B cell (primary cell): ENCODE data around the gene HOXA2. TPM values are rescaled to one million over a fixed set of nuclear protein-coding genes. Genes with fewer than 3 reads are reported as not detected.

ENCODE experiments used
- ATAC-seq: fragments of 200-7000 bp; cut with Tn5 transposase; one replicate; pipeline ENCODE4 v1.10.0; 2021; ENCODE audit warnings: low read depth, mild to moderate bottlenecking, moderate number of reproducible peaks, moderate library complexity
- CTCF ChIA-PET: fragments of 350-600 bp; sonication (Branson Sonifier 250); formaldehyde crosslinking; loops from one replicate; lab custom pipeline; 2021; ENCODE audit warnings: antibody characterized with exemption, inconsistent platforms; lab: Charles Lee
- POLR2A ChIA-PET: fragments of 350-600 bp; sonication (Branson Sonifier 250); formaldehyde crosslinking; loops from one replicate; lab custom pipeline; 2021; ENCODE audit warnings: antibody characterized with exemption; lab: Charles Lee
- DNase-seq: peaks from one replicate; pipeline ENCODE4 v3.0.0; 2013
- H2AFZ ChIP-seq: 2 replicates; pipeline ENCODE4 v1.6.1; 2012; ENCODE audit warnings: mild to moderate bottlenecking, low read depth, low read length; ENCODE audit not compliant: insufficient read depth, poor library complexity, severe bottlenecking
- H3K27ac ChIP-seq, 2 donors: 1 replicate in 1 of 2; 2 replicates in 1 of 2; pipeline ENCODE4 v1.5.1; 2012 to 2013; ENCODE audit warnings: low read length in 2 of 2, mild to moderate bottlenecking in 2 of 2, moderate library complexity in 1 of 2
- H3K27me3 ChIP-seq, 4 experiments: fragments of 200-600 bp in 1 of 4; sonication (generic) in 1 of 4; replicated peaks in 1 of 4; 1 replicate in 2 of 4; 2 replicates in 2 of 4; pipeline versions ENCODE4 v1.6.1 to v1.7.0; 2013 to 2016; ENCODE audit warnings: low read length in 3 of 4, mild to moderate bottlenecking in 2 of 4, mixed read lengths in 1 of 4, moderate library complexity in 1 of 4; ENCODE audit not compliant: insufficient read depth in 4 of 4, control insufficient read depth in 3 of 4; ENCODE audit errors: control extremely low read depth in 1 of 4
- H3K36me3 ChIP-seq, 2 experiments: replicated peaks in 1 of 2; 1 replicate in 1 of 2; 2 replicates in 1 of 2; pipeline versions ENCODE4 v1.6.1 to v1.7.1; 2013; ENCODE audit warnings: low read length in 1 of 2; ENCODE audit not compliant: insufficient read depth in 2 of 2, control insufficient read depth in 1 of 2; ENCODE audit errors: control extremely low read depth in 1 of 2, extremely low read depth in 1 of 2
- H3K4me1 ChIP-seq, 2 donors: fragments of 200-600 bp in 1 of 2; sonication (generic) in 1 of 2; 1 replicate in 1 of 2; 2 replicates in 1 of 2; pipeline versions ENCODE4 v1.5.1 to v1.6.1; 2013 to 2017; ENCODE audit warnings: low read length in 2 of 2; ENCODE audit not compliant: control insufficient read depth in 2 of 2, insufficient read depth in 2 of 2
- H3K4me2 ChIP-seq: replicated peaks from 2 replicates; pipeline ENCODE3; 2012; ENCODE audit warnings: mild to moderate bottlenecking, low read depth, low read length; ENCODE audit not compliant: poor library complexity, severe bottlenecking
- H3K4me3 ChIP-seq, 5 experiments: fragments of 200-600 bp in 1 of 5; sonication (generic) in 1 of 5; 1 replicate in 3 of 5; 2 replicates in 2 of 5; pipeline versions ENCODE4 v1.5.1 to v1.7.0; 2011 to 2016; ENCODE audit warnings: low read length in 4 of 5, mild to moderate bottlenecking in 4 of 5, low read depth in 2 of 5, control low read depth in 1 of 5, moderate library complexity in 1 of 5; ENCODE audit not compliant: insufficient read depth in 1 of 5; ENCODE audit errors: control extremely low read depth in 1 of 5, extremely low read depth in 1 of 5
- H3K79me2 ChIP-seq: fragments of 200-600 bp; sonication (generic); one replicate; pipeline ENCODE4 v1.6.0; 2016; ENCODE audit warnings: low read length; ENCODE audit not compliant: control insufficient read depth, insufficient read depth
- H3K9ac ChIP-seq: fragments of 200-600 bp; sonication (generic); 2 replicates; pipeline ENCODE4 v1.6.1; 2017; ENCODE audit warnings: mild to moderate bottlenecking, low read length, moderate library complexity
- H3K9me3 ChIP-seq, 3 donors: one replicate each; pipeline versions ENCODE4 v1.6.1 to v1.7.1; 2013; ENCODE audit warnings: low read length in 2 of 3; ENCODE audit not compliant: control insufficient read depth in 2 of 3, insufficient read depth in 1 of 3; ENCODE audit errors: control extremely low read depth in 1 of 3
- H4K20me1 ChIP-seq: 2 replicates; pipeline ENCODE4 v1.6.0; 2012; ENCODE audit warnings: mild to moderate bottlenecking, low read length; ENCODE audit not compliant: insufficient read depth, control insufficient read depth, poor library complexity, severe bottlenecking
- H3K27ac Mint-ChIP-seq: one replicate; pipeline ENCODE4 v1.8.0; 2021; ENCODE audit warnings: mixed read lengths
- H3K27me3 Mint-ChIP-seq: one replicate; pipeline ENCODE4 v1.8.0; 2021; ENCODE audit warnings: mixed read lengths
- H3K4me1 Mint-ChIP-seq: one replicate; pipeline ENCODE4 v1.8.0; 2021; ENCODE audit warnings: mixed read lengths
- H3K4me3 Mint-ChIP-seq: one replicate; pipeline ENCODE4 v1.8.0; 2021; ENCODE audit warnings: mixed read lengths
- H3K9me3 Mint-ChIP-seq: one replicate; pipeline ENCODE4 v1.8.0; 2022; ENCODE audit warnings: mixed read lengths; ENCODE audit not compliant: insufficient read depth
- EZH2 ChIP-seq: IDR thresholded peaks from 2 replicates; pipeline ENCODE4 v1.6.1; 2012; ENCODE audit warnings: borderline replicate concordance, low read depth, mild to moderate bottlenecking, moderate library complexity, low read length; ENCODE audit not compliant: insufficient read depth, poor library complexity, severe bottlenecking
- WGBS: methylation state at CpG from one replicate; pipeline ENCODE4 v1.1.5; 2013; ENCODE audit warnings: missing lambda C conversion rate; ENCODE audit not compliant: insufficient coverage; 5-methylcytosine and 5-hydroxymethylcytosine counted together
- intact Hi-C: fragments of 100-400 bp; cut with micrococcal nuclease; formaldehyde crosslinking; loops from one replicate; pipeline ENCODE4 v1.10.0; 2022
- polyA plus RNA-seq: library from polyadenylated mRNA; depleted of rRNA; stranded (reverse); fragments of >200 nt; gene quantifications from 2 replicates; pipeline ENCODE4 v1.2.3, GENCODE V29; 2012
- total RNA-seq, 2 donors: library from RNA; stranded (reverse); fragments of 120-200 nt in 1 of 2; gene quantifications; 1 replicate in 1 of 2; 2 replicates in 1 of 2; pipeline versions ENCODE4 v1.2.3 to v1.2.4, GENCODE V29; 2013 to 2022
- TF ChIP-seq, protein P1 (sequence below): fragments of 200-600 bp; IDR thresholded peaks from one replicate; pipeline ENCODE4 v1.8.0; 2022; ENCODE audit warnings: antibody characterized with exemption, mild to moderate bottlenecking

Gene HOXA2
- total and polyA plus RNA-seq, 2 donors (not counting 1 experiment from before 2014, with no cell fraction given), result not detected

DNA sequence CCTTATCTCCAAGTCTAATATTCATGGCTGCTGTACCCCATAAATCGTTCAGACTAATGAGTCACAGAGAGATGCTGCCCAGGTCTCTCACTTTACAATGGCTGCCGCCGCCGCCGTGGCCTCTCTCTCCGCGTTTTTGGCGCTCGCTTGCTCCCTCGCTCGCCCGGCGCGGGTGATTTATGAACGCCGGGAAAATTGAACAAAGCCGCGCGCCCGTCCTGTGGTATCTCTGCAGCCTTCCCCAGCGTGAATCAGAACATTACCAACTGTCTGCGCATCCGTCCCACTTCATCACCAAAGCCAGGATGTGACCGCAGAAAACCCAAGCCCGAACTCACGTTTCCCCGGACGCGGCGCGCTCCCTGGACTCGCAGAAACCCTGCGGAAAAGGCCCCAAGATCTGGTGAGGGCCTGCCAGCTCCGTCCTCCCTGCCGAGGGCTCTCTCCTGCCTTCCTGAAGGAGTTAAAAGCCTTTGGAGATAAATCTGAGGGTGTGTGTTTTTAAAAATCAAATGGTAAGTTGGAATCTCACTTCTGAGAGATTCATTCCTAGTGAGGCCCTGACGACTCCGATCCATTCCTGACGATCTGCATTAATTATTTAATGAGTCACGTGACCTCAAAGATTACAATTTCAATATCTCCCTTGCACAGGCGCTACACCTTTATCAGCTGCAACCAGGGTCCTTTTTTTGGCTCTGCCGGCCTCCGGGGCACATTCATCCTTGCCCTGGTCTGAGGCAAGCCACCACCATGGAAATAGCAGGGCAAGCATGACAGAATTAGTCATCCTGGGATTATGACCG lies 21.8 kb upstream of the HOXA2 start:
- ChIA-PET POLR2A (no interaction called here), CTCF (interaction anchor here (1.1 kb wide), 1 partner anchor 8 kb away, joined by 4 read pairs; no protein-coding TSS in a partner anchor)
- H3K9me3 ChIP-seq, result peaks cover 0 to 6% (median 0%) of the 10 kb centered on the region in 3 donors
- H3K9me3 Mint-ChIP-seq, result peaks cover 2% of the 10 kb centered on the region
- H3K27me3 Mint-ChIP-seq, result peaks cover 40% of the 10 kb centered on the region
- H3K4me3 Mint-ChIP-seq, result no peak overlapping the region
- H3K79me2 ChIP-seq, result no peaks in the 10 kb centered on the region
- H4K20me1 ChIP-seq, result no peaks in the 10 kb centered on the region
- H3K4me3 ChIP-seq, result no peak overlapping the region
- no peak overlapping the region for H3K27ac Mint-ChIP-seq
- no peak overlapping the region for H3K9ac ChIP-seq
- no peaks in the 10 kb centered on the region for H3K4me1 ChIP-seq
- TF ChIP-seq, protein P1, sequence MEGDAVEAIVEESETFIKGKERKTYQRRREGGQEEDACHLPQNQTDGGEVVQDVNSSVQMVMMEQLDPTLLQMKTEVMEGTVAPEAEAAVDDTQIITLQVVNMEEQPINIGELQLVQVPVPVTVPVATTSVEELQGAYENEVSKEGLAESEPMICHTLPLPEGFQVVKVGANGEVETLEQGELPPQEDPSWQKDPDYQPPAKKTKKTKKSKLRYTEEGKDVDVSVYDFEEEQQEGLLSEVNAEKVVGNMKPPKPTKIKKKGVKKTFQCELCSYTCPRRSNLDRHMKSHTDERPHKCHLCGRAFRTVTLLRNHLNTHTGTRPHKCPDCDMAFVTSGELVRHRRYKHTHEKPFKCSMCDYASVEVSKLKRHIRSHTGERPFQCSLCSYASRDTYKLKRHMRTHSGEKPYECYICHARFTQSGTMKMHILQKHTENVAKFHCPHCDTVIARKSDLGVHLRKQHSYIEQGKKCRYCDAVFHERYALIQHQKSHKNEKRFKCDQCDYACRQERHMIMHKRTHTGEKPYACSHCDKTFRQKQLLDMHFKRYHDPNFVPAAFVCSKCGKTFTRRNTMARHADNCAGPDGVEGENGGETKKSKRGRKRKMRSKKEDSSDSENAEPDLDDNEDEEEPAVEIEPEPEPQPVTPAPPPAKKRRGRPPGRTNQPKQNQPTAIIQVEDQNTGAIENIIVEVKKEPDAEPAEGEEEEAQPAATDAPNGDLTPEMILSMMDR, result no peak
- no peak for TF ChIP-seq EZH2
- H3K36me3 ChIP-seq, result no peaks in the 10 kb centered on the region
- H2AFZ ChIP-seq, result no peak overlapping the region
- H3K27ac ChIP-seq, result no peak overlapping the region
- peaks cover 0 to 4% (median 2%) of the 10 kb centered on the region in 4 experiments for H3K27me3 ChIP-seq
- H3K4me2 ChIP-seq, result no peak overlapping the region
- DNase-seq (no peak), ATAC-seq (no peak)
- H3K4me1 Mint-ChIP-seq, result no peaks in the 10 kb centered on the region
- WGBS, result 95% methylated on average over 41 of the region's 43 CpGs
- intact Hi-C loops, result no loop called here

DNA sequence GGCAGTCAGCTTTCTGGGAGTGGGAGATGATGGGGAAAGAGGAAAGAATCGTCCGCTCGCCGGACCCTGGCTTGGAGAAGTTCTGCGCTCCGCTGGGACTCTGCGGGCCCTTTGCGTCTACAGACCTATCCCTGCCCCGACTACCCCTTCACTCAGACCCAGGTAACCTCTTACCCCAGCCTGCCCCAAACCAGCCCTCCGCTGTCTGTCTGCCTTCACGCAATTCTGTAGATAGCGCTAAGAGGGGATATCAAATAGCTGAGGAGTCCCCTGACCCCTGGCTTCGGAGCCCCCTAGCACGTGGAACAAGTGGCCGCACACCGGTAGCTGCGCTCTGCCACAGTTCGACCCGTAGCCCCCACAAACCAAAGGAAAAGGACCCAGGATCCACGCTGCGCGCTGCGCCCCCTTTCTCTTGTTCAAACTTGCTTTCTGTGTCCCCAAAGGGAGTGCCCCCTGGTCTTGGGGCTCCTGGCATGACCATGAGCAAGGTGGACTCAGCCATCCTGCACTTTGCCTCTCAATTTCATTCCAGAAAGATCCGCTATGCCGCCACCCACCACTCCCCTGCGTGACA lies 21.1 kb upstream of the HOXA2 start:
- H2AFZ ChIP-seq, result no peak overlapping the region
- ATAC-seq (no peak), DNase-seq (no peak)
- no peaks in the 10 kb centered on the region for H4K20me1 ChIP-seq
- H3K4me1 Mint-ChIP-seq, result no peaks in the 10 kb centered on the region
- ChIA-PET CTCF (no interaction called here), POLR2A (no interaction called here)
- no peak overlapping the region for H3K9ac ChIP-seq
- no peak overlapping the region for H3K4me2 ChIP-seq
- H3K4me1 ChIP-seq, result no peaks in the 10 kb centered on the region
- H3K27me3 Mint-ChIP-seq, result peaks cover 35% of the 10 kb centered on the region
- no peaks in the 10 kb centered on the region for H3K36me3 ChIP-seq
- no peaks in the 10 kb centered on the region for H3K79me2 ChIP-seq
- intact Hi-C loops, result no loop called here
- H3K27ac Mint-ChIP-seq, result no peak overlapping the region
- TF ChIP-seq, protein P1, result no peak
- TF ChIP-seq EZH2, result no peak
- H3K9me3 Mint-ChIP-seq, result no peaks in the 10 kb centered on the region
- no peak overlapping the region for H3K27ac ChIP-seq
- no peak overlapping the region for H3K4me3 ChIP-seq
- H3K27me3 ChIP-seq, result peaks cover 0 to 4% (median 2%) of the 10 kb centered on the region in 4 experiments
- peaks cover 0 to 3% (median 0%) of the 10 kb centered on the region in 3 donors for H3K9me3 ChIP-seq
- 98% methylated on average over 18 of the region's 26 CpGs for WGBS
- H3K4me3 Mint-ChIP-seq, result no peak overlapping the region
